HepG2 (cell line): Measurements from ENCODE around the gene TRPV4. TPM values are rescaled to one million over a fixed set of nuclear protein-coding genes. Genes with fewer than 3 reads are reported as not detected.

Experiments used
- ATAC-seq: fragments of 200-7000 bp; cut with Tn5 transposase; 3 replicates; pipeline ENCODE4 v1.9.1; 2020; ENCODE audit warnings: mild to moderate bottlenecking, moderate library complexity
- BruUV-seq: library from RNA; stranded (reverse); fragments of 400-500 nt; replicated peaks from 2 replicates; lab custom pipeline; 2021; lab: Mats Ljungman, UMichigan
- CTCF ChIA-PET: fragments of 300-600 bp; formaldehyde crosslinking; extraction: SDS; loops from one replicate; lab custom pipeline; 2021; ENCODE audit warnings: low total read pairs, inconsistent platforms, low intra/inter-chr PET ratio; lab: Yijun Ruan, JAX
- POLR2A ChIA-PET: fragments of 350-600 bp; sonication (Branson Sonifier 250); formaldehyde crosslinking; loops from one replicate; lab custom pipeline; 2020; ENCODE audit warnings: antibody characterized with exemption, inconsistent platforms; lab: Yijun Ruan, JAX
- DNase-seq: peaks from one replicate; pipeline ENCODE4 v3.0.0-alpha.2; 2015; ENCODE audit warnings: low spot score
- FAIRE-seq: peaks from 3 replicates; lab custom pipeline; 2011; peaks lifted over from hg19 to GRCh38; lab: Jason Lieb, UNC
- H2AFZ ChIP-seq: one replicate; pipeline ENCODE4 v1.6.1; 2011; ENCODE audit warnings: low read length, inconsistent platforms
- H3K27ac ChIP-seq: fragments of 300-600 bp; 3 replicates; pipeline ENCODE4 v1.8.0; 2011; ENCODE audit warnings: mixed run types, mild to moderate bottlenecking, mixed read lengths, low read length, inconsistent platforms; ENCODE audit not compliant: insufficient read depth; ENCODE audit errors: extremely low read length
- H3K27me3 ChIP-seq, 2 experiments: fragments of 200-600 bp in 1 of 2; 2 replicates in 1 of 2; 3 replicates in 1 of 2; pipeline versions ENCODE4 v1.6.0 to v1.8.0; 2011; ENCODE audit warnings: low read length in 2 of 2, mild to moderate bottlenecking in 2 of 2, moderate library complexity in 2 of 2, inconsistent platforms in 1 of 2; ENCODE audit not compliant: insufficient read depth in 2 of 2, control insufficient read depth in 1 of 2
- H3K36me3 ChIP-seq, 2 experiments: fragments of 200-600 bp in 1 of 2; replicated peaks in 1 of 2; 2 replicates in 1 of 2; 3 replicates in 1 of 2; pipeline versions ENCODE4 v1.5.1 to v1.8.0; 2011; ENCODE audit warnings: low read length in 2 of 2, inconsistent platforms in 1 of 2; ENCODE audit not compliant: insufficient read depth in 2 of 2, control insufficient read depth in 1 of 2
- H3K4me1 ChIP-seq: 2 replicates; pipeline ENCODE4 v1.5.1; 2012; ENCODE audit warnings: low read length, inconsistent platforms; ENCODE audit not compliant: insufficient read depth
- H3K4me2 ChIP-seq: 2 replicates; pipeline ENCODE4 v1.6.0; 2011; ENCODE audit warnings: low read depth, low read length, inconsistent platforms
- H3K4me3 ChIP-seq, 3 experiments: fragments of 200-600 bp in 1 of 3; sonication (generic), shearing (Covaris generic) in 1 of 3; replicated peaks in 1 of 3; 2 replicates each; pipeline ENCODE4 v1.5.1; 2011 to 2016; ENCODE audit warnings: low read length in 3 of 3, inconsistent platforms in 2 of 3, low read depth in 2 of 3, mild to moderate bottlenecking in 2 of 3, control low read depth in 1 of 3, mixed read lengths in 1 of 3; ENCODE audit not compliant: insufficient read depth in 1 of 3
- H3K79me2 ChIP-seq: one replicate; pipeline ENCODE4 v1.6.1; 2011; ENCODE audit warnings: low read length, inconsistent platforms; ENCODE audit not compliant: insufficient read depth
- H3K9ac ChIP-seq: 2 replicates; pipeline ENCODE4 v1.6.0; 2011; ENCODE audit warnings: mild to moderate bottlenecking, low read depth, low read length, inconsistent platforms; ENCODE audit not compliant: insufficient read depth
- H3K9me3 ChIP-seq: 2 replicates; pipeline ENCODE4 v1.5.1; 2012; ENCODE audit warnings: mild to moderate bottlenecking, low read length
- H4K20me1 ChIP-seq: 2 replicates; pipeline ENCODE4 v1.6.0; 2011; ENCODE audit warnings: inconsistent platforms, mild to moderate bottlenecking, low read length, moderate library complexity; ENCODE audit not compliant: insufficient read depth
- ARNT ChIP-seq: fragments of 450-650 bp; IDR thresholded peaks from 2 replicates; pipeline ENCODE4 v1.6.1; 2017
- GMEB2 ChIP-seq: IDR thresholded peaks from 2 replicates; pipeline ENCODE4 v1.6.1; 2016; ENCODE audit warnings: missing biosample characterization, missing genetic modification reagents, low read depth
- HMG20B ChIP-seq: conservative IDR thresholded peaks from 2 replicates; pipeline ENCODE4 v1.6.1; 2016; ENCODE audit warnings: missing genetic modification reagents, missing compliant biosample characterization
- HNF1A ChIP-seq, 2 experiments: sonication (generic) in 1 of 2; formaldehyde crosslinking in 1 of 2; IDR thresholded peaks; 2 replicates each; pipeline versions ENCODE4 v1.4.0 to v1.6.1; 2016 to 2020; ENCODE audit warnings: borderline replicate concordance in 1 of 2, low read depth in 1 of 2, mild to moderate bottlenecking in 1 of 2, missing genetic modification reagents in 1 of 2
- HNF4A ChIP-seq: sonication (generic); formaldehyde crosslinking; IDR thresholded peaks from 2 replicates; pipeline ENCODE4 v1.4.0; 2020; ENCODE audit warnings: missing genetic modification reagents
- MZF1 ChIP-seq: sonication (generic); formaldehyde crosslinking; IDR thresholded peaks from 2 replicates; pipeline ENCODE4 v1.8.1; 2023; ENCODE audit warnings: mild to moderate bottlenecking, missing genetic modification reagents, borderline replicate concordance
- ZNF513 ChIP-seq: sonication (generic); formaldehyde crosslinking; conservative IDR thresholded peaks from 2 replicates; pipeline ENCODE4 v1.5.0; 2020; ENCODE audit warnings: missing genetic modification reagents
- ZNF841 ChIP-seq: sonication (generic); formaldehyde crosslinking; IDR thresholded peaks from 2 replicates; pipeline ENCODE4 v1.8.1; 2023; ENCODE audit warnings: missing genetic modification reagents, borderline replicate concordance
- WGBS: methylation state at CpG from one replicate; pipeline ENCODE4 v1.1.6; 2017; ENCODE audit warnings: low lambda C conversion rate; 5-methylcytosine and 5-hydroxymethylcytosine counted together
- in situ Hi-C: cut with HindIII; loops from 2 replicates; pipeline ENCODE4 v1.10.0; 2017; ENCODE audit warnings: low pct_unique_long_range_greater_than_20kb; ENCODE audit not compliant: extremely low pct_ligation_motif_present
- intact Hi-C: fragments of 100-400 bp; cut with micrococcal nuclease; formaldehyde crosslinking; loops from one replicate; pipeline ENCODE4 v1.10.0; 2022; ENCODE audit not compliant: unreplicated experiment
- polyA plus RNA-seq, 8 experiments: library from polyadenylated mRNA; depleted of rRNA in 3 of 8; stranded (reverse) in 7 of 8; unstranded in 1 of 8; fragments of >200 nt; fragmentation: Illumina TruSeq in 4 of 8; extraction: Trizol in 4 of 8; gene quantifications; 2 replicates each; pipeline versions ENCODE4 v1.2.1 to v1.2.3, GENCODE V29; 2011 to 2016; ENCODE audit warnings: low read depth in 4 of 8, missing spikeins in 1 of 8, mixed read lengths in 1 of 8; ENCODE audit not compliant: insufficient read depth in 1 of 8
- total RNA-seq, 5 experiments: library from RNA; depleted of rRNA; stranded (reverse); fragments of >200 nt; fragmentation: Illumina TruSeq; extraction: Trizol; gene quantifications; 2 replicates each; pipeline ENCODE4 v1.2.3, GENCODE V29; 2016; ENCODE audit warnings: low read depth in 1 of 5

TRPV4 gene
- total and polyA plus RNA-seq, 2 of the 13 experiments (the other 11 are each of a cell fraction or from before 2014, with no cell fraction given): 0.66 to 4.7 TPM

- TF ChIP-seq HNF1A (IDR thresholded peaks at IDR 0.05; ENCODE audit: low read depth) (no peak), HNF1A (CRISPR knock-in tag; IDR thresholded peaks at IDR 0.05; ENCODE audit: borderline replicate concordance) (no peak), MZF1 (no peak), GMEB2 (CRISPR knock-in tag) (no peak), ZNF841 (no peak)
These were observed 76.7 kb downstream of the TRPV4 start (continued) for GRCh38 chr12:109756457-109756856.

- in situ Hi-C loops: no loop called here
- H3K36me3 ChIP-seq: 0 out of 5 replicates have a peak, but pooled peaks cover 1 to 3% of the 10 kb centered on the region in 2 experiments
- H4K20me1 ChIP-seq: no peaks in the 10 kb centered on the region
- H3K4me3 ChIP-seq: no peak overlapping the region
- FAIRE-seq: peak; percentile 12
- ChIA-PET CTCF (no interaction called here), POLR2A (interaction anchor here (1.4 kb wide), 1 partner anchor 34 kb away, joined by 5 read pairs; no protein-coding TSS in a partner anchor)
- H3K79me2 ChIP-seq: peaks cover 10% of the 10 kb centered on the region
- H3K27ac ChIP-seq: peak overlapping the region; percentile 67
- no peak for DNase-seq
- intact Hi-C loops: no loop called here
- peaks cover 10% of the 10 kb centered on the region; the same call in 1 of the 2 replicates for H3K9me3 ChIP-seq
- no peak overlapping the region; the same call in 1 of the 2 replicates for H3K9ac ChIP-seq
- no peak overlapping the region for H2AFZ ChIP-seq
- peak; percentile 39; the same call in 2 of the 3 replicates for ATAC-seq
- no peaks in the 10 kb centered on the region for H3K27me3 ChIP-seq
- peak overlapping the region; percentile 29; the same call in 1 of the 2 replicates for H3K4me2 ChIP-seq
- peaks cover 46% of the 10 kb centered on the region for H3K4me1 ChIP-seq
- no TSS peak for BruUV-seq
- WGBS: 4% methylated on average over 2 of the region's 2 CpGs
- TF ChIP-seq ZNF513 (CRISPR knock-in tag) (no peak), HNF4A (peak; percentile 11; the same call in 1 of the 2 replicates), ARNT (no peak), HMG20B (CRISPR knock-in tag) (0 out of 2 replicates have a peak, but pooled peaks have one; percentile 35), HNF1A (IDR thresholded peaks at IDR 0.05; ENCODE audit: low read depth) (no peak), HNF1A (CRISPR knock-in tag; IDR thresholded peaks at IDR 0.05; ENCODE audit: borderline replicate concordance) (no peak)
These were observed 79.2 kb downstream of the TRPV4 start for GRCh38 chr12:109753959-109754358.
